D721Med (cell line): Measurements from ENCODE around the gene TAGAP.

Experiments
- DNase-seq: peaks from one replicate; pipeline ENCODE4 v3.0.0; 2011; ENCODE audit warnings: low spot score; ENCODE audit not compliant: insufficient read length
- FAIRE-seq: peaks from 2 replicates; lab custom pipeline; 2011; peaks lifted over from hg19 to GRCh38; lab: Jason Lieb, UNC
- CTCF ChIP-seq: IDR thresholded peaks from 2 replicates; pipeline ENCODE4 v1.5.1; 2012; ENCODE audit warnings: mild to moderate bottlenecking, control low read depth; ENCODE audit not compliant: insufficient read depth; ENCODE audit errors: missing control alignments

TAGAP gene

GRCh38 chr6:159062976-159063375 lies 18.2 kb upstream of the TAGAP start:
- no peak for DNase-seq
- no peak for TF ChIP-seq CTCF
- no peak for FAIRE-seq

DNA sequence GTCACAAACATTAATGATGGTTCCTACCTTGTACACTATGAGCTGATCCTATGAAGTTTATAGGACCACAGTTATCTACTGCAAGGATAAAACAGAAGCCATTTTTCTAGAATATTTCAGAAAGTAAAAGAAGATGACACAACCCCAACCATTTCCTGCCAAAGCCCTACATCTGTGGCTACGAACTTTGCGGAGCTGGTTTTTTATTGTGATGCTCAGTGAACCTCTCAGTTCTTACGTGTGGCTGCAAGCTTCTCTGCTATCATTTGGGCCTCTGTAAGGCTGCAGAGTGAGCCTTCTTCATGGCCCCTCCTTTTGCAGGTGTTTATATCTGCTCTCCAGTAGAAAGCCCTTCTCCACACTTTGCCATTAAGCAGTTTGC lies 17.8 kb upstream of the TAGAP start:
- FAIRE-seq (no peak), DNase-seq (no peak)
- no peak for TF ChIP-seq CTCF

DNA sequence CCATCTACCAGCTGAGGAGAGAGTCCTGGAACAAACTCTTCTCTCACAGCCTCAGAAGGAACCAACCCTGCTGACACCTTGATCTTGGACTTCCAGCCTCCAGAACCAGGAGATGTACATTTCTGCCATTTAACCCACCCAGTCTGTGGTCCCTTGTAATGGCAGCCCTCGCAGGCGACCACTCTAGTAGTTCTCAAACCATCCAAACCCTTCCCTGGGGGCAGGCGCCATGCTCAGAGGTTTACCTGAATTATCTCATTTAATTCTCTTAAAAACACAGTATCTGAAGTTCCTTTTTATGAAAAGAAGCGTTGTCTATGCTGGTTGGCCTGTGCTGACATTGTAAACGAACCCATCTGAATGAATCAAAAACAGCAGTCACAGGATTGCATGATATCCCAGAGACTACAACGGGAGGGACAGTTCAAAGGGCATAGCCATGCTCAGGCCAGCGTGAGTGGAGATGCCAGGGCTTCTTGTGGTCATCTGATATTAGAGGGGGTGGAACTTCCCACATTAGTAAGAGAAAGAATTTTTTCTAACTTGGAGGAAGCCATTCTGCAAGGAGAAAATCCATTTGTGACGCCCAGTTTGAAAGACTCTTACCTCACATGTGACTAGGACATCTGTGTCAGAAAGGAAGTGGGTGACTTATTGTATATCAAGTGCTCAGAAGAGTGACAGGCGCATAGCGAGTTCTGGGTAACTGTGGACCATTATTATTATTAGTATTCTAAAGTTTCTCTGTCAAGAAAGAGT lies 17.2 kb upstream of the TAGAP start:
- no peak for DNase-seq
- FAIRE-seq = no peak
- no peak for TF ChIP-seq CTCF

GRCh38 chr6:159061146-159061545 lies 16.4 kb upstream of the TAGAP start:
- DNase-seq (no peak), FAIRE-seq (no peak)
- no peak for TF ChIP-seq CTCF

DNA sequence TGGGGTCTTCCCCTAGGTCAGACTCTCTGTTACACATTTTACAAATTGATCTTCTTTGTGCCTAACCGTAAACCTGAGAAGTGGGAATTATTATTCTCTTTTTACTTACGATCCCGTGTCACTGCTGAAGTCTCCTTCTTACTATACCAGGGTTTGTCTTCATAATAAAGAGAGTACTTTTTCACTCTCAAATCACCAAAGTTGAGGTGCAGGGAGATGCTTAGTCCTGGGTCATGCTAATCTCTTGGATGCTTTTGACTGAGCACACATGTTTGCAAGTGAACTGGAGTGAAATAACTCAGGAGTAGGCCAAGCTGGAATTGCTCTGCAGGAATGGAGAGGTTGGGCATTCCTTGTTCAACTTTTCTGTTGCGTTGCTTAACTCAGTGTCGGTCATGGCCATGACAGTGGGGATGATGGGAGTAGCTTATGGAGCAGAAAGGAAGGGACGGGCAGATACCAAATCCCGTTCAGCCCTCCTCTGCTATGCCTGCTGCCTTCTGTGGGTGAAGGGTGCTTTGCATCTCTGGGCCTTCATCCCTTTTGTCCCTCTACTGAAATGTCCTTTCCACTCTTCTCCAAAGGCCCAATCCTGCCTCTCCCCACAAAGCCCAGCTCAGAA lies 15.2 kb upstream of the TAGAP start:
- DNase-seq = no peak
- no peak for TF ChIP-seq CTCF
- FAIRE-seq = no peak

- DNase-seq (no peak), FAIRE-seq (no peak)
- no peak for TF ChIP-seq CTCF
Measured at GRCh38 chr6:159059141-159059540, 14.3 kb upstream of the TAGAP start.

- FAIRE-seq (no peak), DNase-seq (no peak)
- TF ChIP-seq CTCF = no peak
Measured at GRCh38 chr6:159056899-159057298, 12.1 kb upstream of the TAGAP start.
